Measurements from ENCODE around the gene ENC1. TPM values are rescaled to one million over a fixed set of nuclear protein-coding genes. Genes with fewer than 3 reads are reported as not detected.

ENC1 gene
- total RNA-seq, 4 donors from 2014 or later: 3.4 to 7.8 (median 4.5) TPM

GRCh38 chr5:74612045-74612444 is 28.5 kb downstream of the ENC1 start:
- no peaks in the 10 kb centered on the region for H3K9me3 ChIP-seq
- 41 to 55% methylated on average over 3 of the region's 3 CpGs for WGBS, 2 donors
- DNase-seq: peak; percentile 20 to 27
- intact Hi-C loops (cut with DNase I): no loop called here
- TF ChIP-seq POLR2A (IDR thresholded peaks at IDR 0.05) (no peak), CTCF (IDR thresholded peaks at IDR 0.05) (no peak)
- no peaks in the 10 kb centered on the region for H3K27me3 ChIP-seq
- no peak overlapping the region for H3K4me3 ChIP-seq (replicated peaks in 1 of 3)
- peaks cover 4 to 5% of the 10 kb centered on the region in 2 donors for H3K4me1 ChIP-seq
- H3K27ac ChIP-seq: no peak overlapping the region
- H3K36me3 ChIP-seq: no peaks in the 10 kb centered on the region

- intact Hi-C loops (cut with DNase I): no loop called here
- H3K36me3 ChIP-seq: no peaks in the 10 kb centered on the region
These were observed 31.6 kb downstream of the ENC1 start for GRCh38 chr5:74608736-74609601.

GRCh38 chr5:74605759-74606158 is 34.8 kb downstream of the ENC1 start:
- Histone ChIP-seq H3K27ac (no peak overlapping the region), H3K27me3 (no peaks in the 10 kb centered on the region), H3K4me3 (replicated peaks in 1 of 3) (no peak overlapping the region), H3K36me3 (no peaks in the 10 kb centered on the region), H3K4me1 (no peaks in the 10 kb centered on the region), H3K9me3 (no peaks in the 10 kb centered on the region)
- intact Hi-C loops (cut with DNase I): no loop called here
- TF ChIP-seq CTCF (IDR thresholded peaks at IDR 0.05) (no peak), POLR2A (IDR thresholded peaks at IDR 0.05) (no peak)
- WGBS, 2 donors: 92 to 96% methylated on average over 4 of the region's 4 CpGs
- DNase-seq: no peak

More at GRCh38 chr5:74608736-74609601, 31.6 kb downstream of the ENC1 start:
- TF ChIP-seq POLR2A (IDR thresholded peaks at IDR 0.05): no peak
- no peak for TF ChIP-seq CTCF (IDR thresholded peaks at IDR 0.05)
- 91 to 93% methylated on average over 5 of the region's 5 CpGs for WGBS, 2 donors
- no peak for DNase-seq
- no peak overlapping the region for H3K27ac ChIP-seq
- no peak overlapping the region for H3K4me3 ChIP-seq (replicated peaks in 1 of 3)
- H3K9me3 ChIP-seq: no peaks in the 10 kb centered on the region
- peaks cover 4 to 5% of the 10 kb centered on the region in 2 donors for H3K4me1 ChIP-seq
- no peaks in the 10 kb centered on the region for H3K27me3 ChIP-seq

GRCh38 chr5:74603376-74603775 is 37.2 kb downstream of the ENC1 start:
- Histone ChIP-seq H3K9me3 (no peaks in the 10 kb centered on the region), H3K27me3 (no peaks in the 10 kb centered on the region), H3K36me3 (no peaks in the 10 kb centered on the region), H3K27ac (no peak overlapping the region), H3K4me1 (peaks cover 3 to 5% of the 10 kb centered on the region in 2 donors), H3K4me3 (replicated peaks in 1 of 3) (no peak overlapping the region)
- no peak for DNase-seq
- 95 to 97% methylated on average over 1 of the region's 1 CpG for WGBS, 2 donors
- TF ChIP-seq CTCF (IDR thresholded peaks at IDR 0.05) (no peak), POLR2A (IDR thresholded peaks at IDR 0.05) (no peak)
- intact Hi-C loops (cut with DNase I): no loop called here

- 55 to 61% methylated on average over 2 of the region's 2 CpGs for WGBS, 2 donors
- Histone ChIP-seq H3K4me3 (replicated peaks in 1 of 3) (no peak overlapping the region), H3K27ac (no peak overlapping the region), H3K4me1 (peaks cover 3 to 5% of the 10 kb centered on the region in 2 donors), H3K9me3 (no peaks in the 10 kb centered on the region), H3K27me3 (no peaks in the 10 kb centered on the region), H3K36me3 (no peaks in the 10 kb centered on the region)
- no peak for DNase-seq
- intact Hi-C loops (cut with DNase I): no loop called here
- TF ChIP-seq CTCF (IDR thresholded peaks at IDR 0.05) (no peak), POLR2A (IDR thresholded peaks at IDR 0.05) (no peak)
These were observed 41.4 kb downstream of the ENC1 start for GRCh38 chr5:74599148-74599547.

Data from thyroid gland (tissue), 4 donors.